Thyroid gland (tissue), 4 donors: ENCODE results near the gene TSHR.

Experiments
- POLR2A ChIP-seq, 2 donors: fragments of 450-650 bp; IDR thresholded peaks; one replicate each; pipeline ENCODE4 v1.6.1; 2017; ENCODE audit warnings: antibody characterized with exemption in 2 of 2, mild to moderate bottlenecking in 2 of 2, moderate library complexity in 1 of 2
- TF ChIP-seq, protein P1 (sequence below), 6 experiments: fragments of 200-600 bp in 3 of 6; fragments of 450-650 bp in 3 of 6; sonication (generic) in 3 of 6; IDR thresholded peaks; one replicate each; pipeline ENCODE4 v1.5.1; 2016 to 2019; ENCODE audit warnings: antibody characterized with exemption in 6 of 6, mild to moderate bottlenecking in 2 of 6, inconsistent platforms in 1 of 6, moderate library complexity in 1 of 6

DNA sequence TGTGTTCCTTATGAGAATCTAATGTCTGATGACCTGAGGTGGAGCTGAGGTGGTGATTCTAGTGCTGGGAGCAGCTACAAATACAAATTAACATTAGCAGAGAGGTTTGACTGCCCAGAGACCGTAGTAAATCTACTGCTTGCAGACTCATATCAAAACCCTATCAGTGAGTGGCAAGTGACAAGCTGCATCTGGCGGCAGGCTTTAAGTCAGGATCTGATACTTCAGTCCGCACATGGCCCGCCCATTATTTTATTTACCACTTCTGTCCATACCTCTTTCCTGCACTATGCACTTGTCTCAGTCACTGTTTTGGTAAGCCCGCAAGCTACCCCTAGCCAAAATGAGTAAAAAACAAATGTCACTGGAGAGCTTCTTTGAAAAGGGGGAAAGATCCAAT, 25.3 kb upstream of the TSHR start:
- TF ChIP-seq, protein P1, sequence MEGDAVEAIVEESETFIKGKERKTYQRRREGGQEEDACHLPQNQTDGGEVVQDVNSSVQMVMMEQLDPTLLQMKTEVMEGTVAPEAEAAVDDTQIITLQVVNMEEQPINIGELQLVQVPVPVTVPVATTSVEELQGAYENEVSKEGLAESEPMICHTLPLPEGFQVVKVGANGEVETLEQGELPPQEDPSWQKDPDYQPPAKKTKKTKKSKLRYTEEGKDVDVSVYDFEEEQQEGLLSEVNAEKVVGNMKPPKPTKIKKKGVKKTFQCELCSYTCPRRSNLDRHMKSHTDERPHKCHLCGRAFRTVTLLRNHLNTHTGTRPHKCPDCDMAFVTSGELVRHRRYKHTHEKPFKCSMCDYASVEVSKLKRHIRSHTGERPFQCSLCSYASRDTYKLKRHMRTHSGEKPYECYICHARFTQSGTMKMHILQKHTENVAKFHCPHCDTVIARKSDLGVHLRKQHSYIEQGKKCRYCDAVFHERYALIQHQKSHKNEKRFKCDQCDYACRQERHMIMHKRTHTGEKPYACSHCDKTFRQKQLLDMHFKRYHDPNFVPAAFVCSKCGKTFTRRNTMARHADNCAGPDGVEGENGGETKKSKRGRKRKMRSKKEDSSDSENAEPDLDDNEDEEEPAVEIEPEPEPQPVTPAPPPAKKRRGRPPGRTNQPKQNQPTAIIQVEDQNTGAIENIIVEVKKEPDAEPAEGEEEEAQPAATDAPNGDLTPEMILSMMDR (IDR thresholded peaks at IDR 0.05): no peak
- TF ChIP-seq POLR2A (IDR thresholded peaks at IDR 0.05): no peak
